ENCODE measurements around the gene RFLNA. TPM values are rescaled to one million over a fixed set of nuclear protein-coding genes. Genes with fewer than 3 reads are reported as not detected.

Gene RFLNA
- total RNA-seq, 1 experiment from 2014 or later, result 10.6 TPM

- Histone ChIP-seq H4K91ac (ENCODE audit: insufficient read length, low read depth, low read length) (no peak overlapping the region), H3K9me3 (ENCODE audit: control insufficient read depth, low read depth, low read length) (no peaks in the 10 kb centered on the region), H4K8ac (replicated peaks; ENCODE audit: insufficient read length, low read depth, low read length) (no peak overlapping the region), H3K4ac (ENCODE audit: low read depth, low read length) (no peak overlapping the region), H2AK5ac (ENCODE audit: insufficient read length, low read length) (no peak overlapping the region), H3K23me2 (ENCODE audit: insufficient read length, low read depth, low read length, poor library complexity, severe bottlenecking) (peaks cover 2% of the 10 kb centered on the region), H3K56ac (ENCODE audit: insufficient read length, low read depth, low read length) (no peak overlapping the region), H3K18ac (ENCODE audit: insufficient read length, low read depth, low read length) (no peak overlapping the region), H2BK12ac (ENCODE audit: insufficient read length, low read depth, low read length) (no peak overlapping the region), H2AFZ (ENCODE audit: low read length) (no peak overlapping the region), H3K4me1 (ENCODE audit: insufficient read depth, low read length) (no peaks in the 10 kb centered on the region; the same call in 1 of the 2 replicates), H3K27me3 (ENCODE audit: insufficient read depth, low read length) (no peaks in the 10 kb centered on the region), H4K20me1 (ENCODE audit: control insufficient read depth, insufficient read depth, insufficient read length) (no peaks in the 10 kb centered on the region), H2BK120ac (ENCODE audit: low read depth, low read length, poor library complexity, severe bottlenecking) (no peak overlapping the region), H3K79me1 (ENCODE audit: insufficient read depth, low read depth, low read length, poor library complexity, severe bottlenecking) (no peaks in the 10 kb centered on the region), H3K27ac (ENCODE audit: insufficient read length, low read depth, low read length) (no peak overlapping the region), H3K14ac (ENCODE audit: insufficient read depth, low read length) (peak overlapping the region; percentile 13; the same call in 1 of the 2 replicates), H4K5ac (ENCODE audit: insufficient read length, low read depth, low read length) (no peak overlapping the region), H2BK20ac (ENCODE audit: low read depth, low read length, poor library complexity, severe bottlenecking) (no peak overlapping the region), H2BK15ac (ENCODE audit: low read depth, low read length) (no peak overlapping the region), H3K4me2 (ENCODE audit: insufficient read depth, insufficient read length, low read length) (no peak overlapping the region), H3K9ac (ENCODE audit: extremely low read depth, insufficient read length, low read length) (no peak overlapping the region), H3T11ph (ENCODE audit: low read length) (no peak overlapping the region), H3K23ac (ENCODE audit: insufficient read length, low read depth, low read length) (no peak overlapping the region), H2BK5ac (ENCODE audit: insufficient read length, low read length) (no peak overlapping the region), H3K79me2 (ENCODE audit: insufficient read depth, low read length) (no peaks in the 10 kb centered on the region)
- Mint-ChIP-seq H3K27me3 (ENCODE audit: low read depth) (peaks cover 3% of the 10 kb centered on the region; the same call in 1 of the 2 replicates), H3K9me3 (no peaks in the 10 kb centered on the region), H3K36me3 (ENCODE audit: insufficient read depth in 1 of 3, low read depth in 3 of 3) (no peaks in the 10 kb centered on the region; a peak in 3 of 7 replicates), H3K4me1 (no peaks in the 10 kb centered on the region), H3K4me3 (no peak overlapping the region), H3K27ac (no peak overlapping the region; a peak in 1 of 7 replicates)
- no CpG with 5 or more reads among the region's 38 CpGs for WGBS (ENCODE audit: extremely low coverage, insufficient read length, low lambda C conversion rate)
- TF ChIP-seq, protein P1, sequence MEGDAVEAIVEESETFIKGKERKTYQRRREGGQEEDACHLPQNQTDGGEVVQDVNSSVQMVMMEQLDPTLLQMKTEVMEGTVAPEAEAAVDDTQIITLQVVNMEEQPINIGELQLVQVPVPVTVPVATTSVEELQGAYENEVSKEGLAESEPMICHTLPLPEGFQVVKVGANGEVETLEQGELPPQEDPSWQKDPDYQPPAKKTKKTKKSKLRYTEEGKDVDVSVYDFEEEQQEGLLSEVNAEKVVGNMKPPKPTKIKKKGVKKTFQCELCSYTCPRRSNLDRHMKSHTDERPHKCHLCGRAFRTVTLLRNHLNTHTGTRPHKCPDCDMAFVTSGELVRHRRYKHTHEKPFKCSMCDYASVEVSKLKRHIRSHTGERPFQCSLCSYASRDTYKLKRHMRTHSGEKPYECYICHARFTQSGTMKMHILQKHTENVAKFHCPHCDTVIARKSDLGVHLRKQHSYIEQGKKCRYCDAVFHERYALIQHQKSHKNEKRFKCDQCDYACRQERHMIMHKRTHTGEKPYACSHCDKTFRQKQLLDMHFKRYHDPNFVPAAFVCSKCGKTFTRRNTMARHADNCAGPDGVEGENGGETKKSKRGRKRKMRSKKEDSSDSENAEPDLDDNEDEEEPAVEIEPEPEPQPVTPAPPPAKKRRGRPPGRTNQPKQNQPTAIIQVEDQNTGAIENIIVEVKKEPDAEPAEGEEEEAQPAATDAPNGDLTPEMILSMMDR (conservative IDR thresholded peaks at IDR 0.05), result no peak
- no peak for DNase-seq
Measured at GRCh38 chr12:124303579-124304313, 8.9 kb downstream of the RFLNA start.
